Activated CD8-positive, alpha-beta T cell treated with anti-CD3 and anti-CD28 coated beads, Interleukin-2, amount 10 ng/mL, durations not matched to agents 7 days and 5 days (primary cell): ENCODE data around the gene ATP9B. TPM values are rescaled to one million over a fixed set of nuclear protein-coding genes. Genes with fewer than 3 reads are reported as not detected.

Source experiments
- ATAC-seq: fragments of 150-1000 bp; cut with Tn5 transposase; one replicate; pipeline ENCODE4 v1.10.0; 2021; ENCODE audit warnings: moderate library complexity
- CTCF ChIA-PET: fragments of 350-600 bp; sonication (Branson Sonifier 250); formaldehyde crosslinking; loops from one replicate; lab custom pipeline; 2021; ENCODE audit warnings: antibody characterized with exemption; lab: Charles Lee
- POLR2A ChIA-PET: fragments of 350-600 bp; sonication (Branson Sonifier 250); formaldehyde crosslinking; loops from one replicate; lab custom pipeline; 2021; ENCODE audit warnings: antibody characterized with exemption; lab: Charles Lee
- DNase-seq: peaks from one replicate; pipeline ENCODE4 v3.0.0-alpha.2; 2020
- H3K27ac Mint-ChIP-seq: one replicate; pipeline ENCODE4 v1.8.0; 2021; ENCODE audit warnings: mild to moderate bottlenecking, mixed read lengths
- H3K27me3 Mint-ChIP-seq: one replicate; pipeline ENCODE4 v1.8.0; 2021; ENCODE audit warnings: low read depth, mixed read lengths
- H3K36me3 Mint-ChIP-seq: one replicate; pipeline ENCODE4 v1.8.0; 2021; ENCODE audit warnings: low read depth, mixed read lengths
- H3K4me1 Mint-ChIP-seq: one replicate; pipeline ENCODE4 v1.8.0; 2021; ENCODE audit warnings: low read depth, mixed read lengths
- H3K4me3 Mint-ChIP-seq: one replicate; pipeline ENCODE4 v1.8.0; 2021; ENCODE audit warnings: mild to moderate bottlenecking, mixed read lengths
- H3K9me3 Mint-ChIP-seq: one replicate; pipeline ENCODE4 v1.8.0; 2022; ENCODE audit warnings: mixed read lengths; ENCODE audit not compliant: insufficient read depth
- total RNA-seq, 2 experiments: library from RNA; stranded (reverse); gene quantifications; one replicate each; pipeline ENCODE4 v1.2.3, GENCODE V29; 2021

ATP9B gene
- total RNA-seq, 2 experiments from 2014 or later: 24.8 to 27.3 TPM

DNA sequence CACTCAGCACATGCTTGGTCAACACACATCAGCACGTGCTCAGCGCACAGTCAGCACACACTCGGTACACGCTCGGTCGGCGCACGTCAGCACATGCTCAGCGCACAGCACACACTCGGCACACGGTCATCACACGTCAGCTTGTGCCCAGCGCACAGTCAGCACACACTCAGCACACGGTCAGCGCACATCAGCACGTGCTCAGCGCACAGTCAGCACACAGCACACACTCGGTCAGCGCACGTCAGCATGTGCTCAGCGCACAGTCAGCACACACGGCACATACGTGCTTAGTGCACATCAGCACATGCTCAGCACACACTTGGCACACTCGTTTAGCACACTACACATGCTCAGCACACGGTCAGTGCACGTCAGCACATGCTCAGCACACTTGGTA is 276.8 kb downstream of the ATP9B start:
- ATAC-seq (no peak), DNase-seq (no peak)
- CTCF ChIA-PET: no interaction called here
- Mint-ChIP-seq H3K36me3 (peaks cover 27% of the 10 kb centered on the region), H3K4me1 (peaks cover 4% of the 10 kb centered on the region), H3K27ac (no peak overlapping the region), H3K4me3 (no peak overlapping the region), H3K9me3 (no peaks in the 10 kb centered on the region), H3K27me3 (no peaks in the 10 kb centered on the region)
- POLR2A ChIA-PET: no interaction called here

DNA sequence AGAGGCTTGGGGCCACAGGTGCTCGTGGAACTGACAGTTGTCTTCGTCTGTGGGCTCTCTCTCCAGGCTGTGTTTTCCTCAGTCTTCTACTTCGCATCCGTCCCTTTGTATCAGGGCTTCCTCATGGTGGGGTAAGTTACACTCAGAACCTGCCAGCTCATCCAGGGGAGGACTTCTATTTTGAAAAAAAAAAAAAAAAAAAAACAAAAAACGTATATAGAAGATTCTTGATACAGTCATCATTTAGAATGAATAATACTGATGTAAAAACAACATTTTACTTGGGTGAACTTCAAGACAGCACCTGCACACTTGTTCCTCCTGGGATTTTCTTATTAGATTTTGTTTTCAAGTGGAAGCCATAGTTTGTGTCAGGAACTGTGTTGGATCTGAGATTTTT is 278.9 kb downstream of the ATP9B start:
- Mint-ChIP-seq H3K36me3 (peaks cover 23% of the 10 kb centered on the region), H3K9me3 (no peaks in the 10 kb centered on the region), H3K27ac (no peak overlapping the region), H3K27me3 (no peaks in the 10 kb centered on the region), H3K4me1 (peaks cover 4% of the 10 kb centered on the region), H3K4me3 (no peak overlapping the region)
- ChIA-PET CTCF (no interaction called here), POLR2A (no interaction called here)
- ATAC-seq (no peak), DNase-seq (no peak)

DNA sequence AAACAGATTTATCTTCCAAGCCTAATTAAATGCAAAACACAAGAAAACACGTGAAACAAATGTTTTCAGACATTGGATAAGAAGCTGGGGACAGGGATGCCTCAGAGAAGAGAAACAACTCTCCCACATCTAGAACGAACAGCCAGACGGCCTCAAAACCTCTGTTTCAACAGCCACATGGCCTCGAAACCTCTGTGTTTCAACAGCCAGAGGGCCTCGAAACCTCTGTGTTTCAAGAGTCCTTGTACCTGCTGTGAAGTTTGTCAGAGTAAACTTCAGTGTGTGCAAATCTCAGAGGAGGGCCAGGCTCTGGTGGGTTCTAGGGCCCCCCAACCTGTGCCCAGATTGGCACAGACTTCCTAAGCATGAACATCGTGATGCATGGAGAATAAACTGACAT is 283.2 kb downstream of the ATP9B start:
- Mint-ChIP-seq H3K9me3 (no peaks in the 10 kb centered on the region), H3K36me3 (peaks cover 4% of the 10 kb centered on the region), H3K27ac (no peak overlapping the region), H3K27me3 (no peaks in the 10 kb centered on the region), H3K4me3 (no peak overlapping the region), H3K4me1 (peaks cover 4% of the 10 kb centered on the region)
- no peak for DNase-seq
- ChIA-PET CTCF (no interaction called here), POLR2A (no interaction called here)
- no peak for ATAC-seq

DNA sequence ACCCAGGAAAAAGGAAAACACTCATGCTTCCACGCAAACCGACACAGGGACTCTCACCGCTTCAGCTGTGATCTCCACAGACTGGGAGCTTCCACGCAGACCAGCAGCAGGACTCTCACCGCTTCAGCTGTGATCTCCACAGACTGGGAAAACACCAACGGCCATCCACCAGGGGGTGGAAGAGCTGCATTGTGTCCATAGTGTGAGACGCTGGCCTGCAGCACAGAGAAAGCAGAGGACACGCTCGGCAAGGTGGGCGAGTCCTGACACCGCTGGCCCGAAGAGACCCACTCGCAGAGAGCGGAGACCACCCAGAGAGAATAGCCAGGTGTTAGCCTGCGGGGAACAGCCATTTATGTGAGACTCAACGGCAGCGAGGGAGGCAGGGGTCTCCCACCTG is 284.1 kb downstream of the ATP9B start:
- ATAC-seq (no peak), DNase-seq (no peak)
- peaks cover 3% of the 10 kb centered on the region for H3K4me1 Mint-ChIP-seq
- no peaks in the 10 kb centered on the region for H3K9me3 Mint-ChIP-seq
- no peak overlapping the region for H3K4me3 Mint-ChIP-seq
- H3K27ac Mint-ChIP-seq: no peak overlapping the region
- H3K36me3 Mint-ChIP-seq: peaks cover 3% of the 10 kb centered on the region
- ChIA-PET CTCF (no interaction called here), POLR2A (no interaction called here)
- H3K27me3 Mint-ChIP-seq: no peaks in the 10 kb centered on the region

DNA sequence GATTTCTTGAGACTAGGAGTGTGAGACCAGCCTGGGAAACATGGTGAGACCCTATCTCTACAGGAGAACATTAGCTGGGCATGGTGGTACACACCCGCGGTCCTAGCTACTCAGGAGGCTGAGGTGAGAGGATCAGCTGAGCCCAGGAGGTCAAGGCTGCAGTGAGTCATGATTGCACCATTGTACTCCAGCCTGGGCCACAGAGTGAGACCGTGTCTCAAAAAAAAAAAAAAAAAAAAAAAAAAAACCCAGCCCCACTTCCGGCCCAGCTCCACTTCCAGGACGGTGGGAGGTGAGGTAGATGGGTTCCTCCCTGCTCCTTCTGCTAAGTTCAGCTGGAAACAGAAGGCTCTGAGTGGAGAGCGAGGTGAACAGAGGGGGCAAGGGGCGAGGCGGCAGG is 285.2 kb downstream of the ATP9B start:
- DNase-seq (no peak), ATAC-seq (no peak)
- Mint-ChIP-seq H3K27ac (no peak overlapping the region), H3K9me3 (no peaks in the 10 kb centered on the region), H3K27me3 (no peaks in the 10 kb centered on the region), H3K36me3 (peaks cover 3% of the 10 kb centered on the region), H3K4me3 (no peak overlapping the region), H3K4me1 (no peaks in the 10 kb centered on the region)
- CTCF ChIA-PET: no interaction called here
- POLR2A ChIA-PET: no interaction called here

DNA sequence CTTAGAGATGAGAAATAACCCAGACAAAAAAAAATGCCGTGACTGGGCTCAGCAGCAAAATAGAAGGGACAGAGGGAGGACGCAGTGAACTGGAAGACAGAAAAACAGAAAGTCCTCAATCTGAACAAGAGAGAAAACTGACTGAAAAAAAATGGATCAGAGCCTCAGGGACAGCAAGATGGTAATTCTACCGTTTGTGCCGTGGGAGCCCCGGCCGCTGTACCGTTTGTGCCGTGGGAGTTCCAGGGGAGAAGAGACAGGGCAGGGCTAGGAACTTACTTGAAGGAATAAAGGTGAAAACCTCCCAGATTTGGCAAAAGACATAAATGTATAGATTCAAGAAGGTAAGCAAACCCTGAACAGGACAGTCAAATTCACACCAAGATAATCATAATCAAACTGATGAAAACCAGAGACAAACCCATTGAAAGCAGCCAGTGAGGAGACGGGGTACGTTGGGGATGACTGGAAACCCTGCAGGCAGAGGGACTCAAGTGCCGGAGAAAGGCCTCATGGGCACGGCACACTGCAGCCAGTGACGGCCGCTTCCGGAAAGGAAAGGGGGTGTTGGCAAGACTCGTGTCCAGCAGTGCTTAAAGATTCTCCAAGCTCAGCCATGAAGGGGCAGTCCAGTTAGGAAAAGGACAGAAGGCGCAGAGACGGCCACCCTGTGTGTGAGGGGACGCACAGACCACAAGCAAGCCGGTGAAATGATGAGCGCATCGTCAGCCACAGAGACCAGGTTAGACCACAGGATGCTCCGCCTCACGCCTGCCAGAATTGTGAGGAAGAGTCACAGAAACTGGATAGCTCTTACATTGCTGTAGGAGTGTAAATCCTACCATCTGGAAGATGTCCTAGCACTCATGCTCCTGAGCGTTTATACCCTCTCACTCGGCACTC is 286.5 kb downstream of the ATP9B start:
- DNase-seq (no peak), ATAC-seq (no peak)
- ChIA-PET POLR2A (no interaction called here), CTCF (no interaction called here)
- Mint-ChIP-seq H3K4me1 (no peaks in the 10 kb centered on the region), H3K4me3 (no peak overlapping the region), H3K36me3 (peaks cover 4% of the 10 kb centered on the region), H3K9me3 (no peaks in the 10 kb centered on the region), H3K27ac (no peak overlapping the region), H3K27me3 (no peaks in the 10 kb centered on the region)

DNA sequence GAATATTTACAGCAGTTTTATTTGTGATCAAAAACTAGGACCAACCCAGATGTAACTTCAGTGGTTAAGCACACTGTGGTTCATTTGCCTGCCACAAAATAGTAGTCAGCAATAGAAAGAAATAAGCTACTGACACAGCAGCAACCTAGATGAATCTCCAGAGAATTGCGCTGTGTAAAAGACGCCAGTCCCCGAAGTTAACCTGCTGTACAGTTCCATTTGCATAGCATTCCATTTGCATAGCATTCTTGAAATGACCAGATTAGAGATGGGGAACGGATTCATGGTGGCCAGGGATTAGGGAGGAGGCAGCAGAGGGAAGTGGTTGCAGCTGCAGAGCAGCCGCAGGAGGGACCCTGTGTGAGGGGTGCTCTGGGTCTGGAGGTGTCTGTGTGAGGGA is 287.2 kb downstream of the ATP9B start:
- H3K27me3 Mint-ChIP-seq: no peaks in the 10 kb centered on the region
- no peak for DNase-seq
- H3K36me3 Mint-ChIP-seq: peaks cover 5% of the 10 kb centered on the region
- H3K4me3 Mint-ChIP-seq: no peak overlapping the region
- CTCF ChIA-PET: no interaction called here
- no peaks in the 10 kb centered on the region for H3K4me1 Mint-ChIP-seq
- POLR2A ChIA-PET: no interaction called here
- H3K27ac Mint-ChIP-seq: no peak overlapping the region
- ATAC-seq: no peak
- no peaks in the 10 kb centered on the region for H3K9me3 Mint-ChIP-seq

DNA sequence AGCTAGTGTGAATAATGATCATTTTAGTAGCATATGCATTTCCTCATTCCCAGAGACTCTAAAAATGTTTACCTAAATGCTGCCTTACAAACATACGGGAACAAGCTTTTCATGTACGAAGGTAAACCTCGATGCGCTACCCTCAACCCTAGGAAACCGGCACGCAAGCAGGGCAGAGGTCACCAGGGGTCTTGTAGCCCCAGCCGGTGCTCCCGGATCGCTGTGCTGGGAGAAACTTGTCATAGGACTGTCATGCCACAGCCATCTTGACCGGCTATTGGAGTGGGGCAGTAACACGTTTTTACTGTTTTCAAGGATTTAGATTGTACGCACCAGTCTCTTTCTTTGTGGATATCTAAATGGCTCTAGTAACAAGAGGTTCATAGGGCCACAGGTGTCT is 291.7 kb downstream of the ATP9B start:
- no peak overlapping the region for H3K27ac Mint-ChIP-seq
- ATAC-seq (no peak), DNase-seq (no peak)
- no peaks in the 10 kb centered on the region for H3K27me3 Mint-ChIP-seq
- CTCF ChIA-PET: no interaction called here
- no peaks in the 10 kb centered on the region for H3K9me3 Mint-ChIP-seq
- no peaks in the 10 kb centered on the region for H3K4me1 Mint-ChIP-seq
- POLR2A ChIA-PET: no interaction called here
- no peak overlapping the region for H3K4me3 Mint-ChIP-seq
- H3K36me3 Mint-ChIP-seq: peaks cover 11% of the 10 kb centered on the region

DNA sequence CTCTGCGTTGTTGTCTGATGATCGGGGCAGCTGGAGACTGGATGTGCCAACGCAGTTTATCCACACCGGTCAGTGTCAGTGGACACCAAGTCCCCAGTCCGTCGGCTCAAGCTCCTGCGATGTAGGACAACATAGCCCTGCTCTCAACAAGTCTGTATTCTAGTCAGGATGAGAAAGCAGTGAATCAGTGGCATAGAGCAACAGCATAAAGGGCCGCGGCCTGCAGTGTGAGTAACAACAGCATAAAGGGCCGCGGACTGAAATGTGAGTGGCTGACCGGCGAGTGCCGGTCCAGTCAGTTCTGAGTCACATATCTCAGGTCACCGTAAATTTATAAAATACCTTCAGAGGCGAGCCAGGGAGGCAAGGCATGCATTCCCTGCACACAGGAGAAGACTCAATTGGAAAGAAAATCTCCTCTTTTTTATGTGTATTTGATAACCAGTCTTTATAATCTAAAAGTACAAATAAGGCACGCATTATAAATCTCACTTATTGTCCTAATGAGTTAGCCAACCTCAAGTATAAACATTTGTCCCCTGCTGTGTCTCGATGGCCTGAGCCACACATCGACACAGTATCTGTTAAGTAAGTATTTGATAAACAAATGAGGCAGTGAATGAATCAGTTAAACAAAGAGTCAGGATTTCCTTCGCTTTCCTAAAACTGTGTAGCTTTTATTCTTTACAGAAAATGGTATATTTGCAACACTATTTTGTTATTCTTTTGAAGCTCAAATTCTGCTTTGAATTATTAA is 292.8 kb downstream of the ATP9B start:
- Mint-ChIP-seq H3K27ac (no peak overlapping the region), H3K27me3 (no peaks in the 10 kb centered on the region), H3K4me1 (no peaks in the 10 kb centered on the region), H3K9me3 (no peaks in the 10 kb centered on the region), H3K4me3 (no peak overlapping the region), H3K36me3 (peaks cover 11% of the 10 kb centered on the region)
- CTCF ChIA-PET: no interaction called here
- no peak for ATAC-seq
- no peak for DNase-seq
- POLR2A ChIA-PET: no interaction called here

DNA sequence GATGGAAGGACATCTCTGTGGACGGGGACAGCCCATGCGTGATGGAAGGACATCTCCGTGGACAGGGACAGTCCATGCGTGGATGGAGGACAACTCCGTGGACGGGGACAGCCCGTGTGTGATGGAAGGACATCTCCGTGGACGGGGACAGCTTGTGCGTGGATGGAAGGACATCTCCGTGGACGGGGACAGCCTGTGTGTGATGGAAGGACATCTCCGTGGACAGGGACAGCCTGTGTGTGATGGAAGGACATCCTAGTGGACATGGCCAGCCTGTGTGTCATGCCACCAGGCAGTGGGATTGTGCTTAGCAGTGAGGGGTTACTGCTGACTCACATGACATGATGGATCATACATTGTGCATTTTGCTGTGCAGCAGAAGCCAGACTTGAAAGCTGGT is 296.5 kb downstream of the ATP9B start:
- Mint-ChIP-seq H3K36me3 (peaks cover 19% of the 10 kb centered on the region), H3K27ac (no peak overlapping the region), H3K4me1 (peaks cover 18% of the 10 kb centered on the region), H3K4me3 (no peak overlapping the region), H3K9me3 (no peaks in the 10 kb centered on the region), H3K27me3 (no peaks in the 10 kb centered on the region)
- ChIA-PET CTCF (no interaction called here), POLR2A (no interaction called here)
- DNase-seq (no peak), ATAC-seq (no peak)

DNA sequence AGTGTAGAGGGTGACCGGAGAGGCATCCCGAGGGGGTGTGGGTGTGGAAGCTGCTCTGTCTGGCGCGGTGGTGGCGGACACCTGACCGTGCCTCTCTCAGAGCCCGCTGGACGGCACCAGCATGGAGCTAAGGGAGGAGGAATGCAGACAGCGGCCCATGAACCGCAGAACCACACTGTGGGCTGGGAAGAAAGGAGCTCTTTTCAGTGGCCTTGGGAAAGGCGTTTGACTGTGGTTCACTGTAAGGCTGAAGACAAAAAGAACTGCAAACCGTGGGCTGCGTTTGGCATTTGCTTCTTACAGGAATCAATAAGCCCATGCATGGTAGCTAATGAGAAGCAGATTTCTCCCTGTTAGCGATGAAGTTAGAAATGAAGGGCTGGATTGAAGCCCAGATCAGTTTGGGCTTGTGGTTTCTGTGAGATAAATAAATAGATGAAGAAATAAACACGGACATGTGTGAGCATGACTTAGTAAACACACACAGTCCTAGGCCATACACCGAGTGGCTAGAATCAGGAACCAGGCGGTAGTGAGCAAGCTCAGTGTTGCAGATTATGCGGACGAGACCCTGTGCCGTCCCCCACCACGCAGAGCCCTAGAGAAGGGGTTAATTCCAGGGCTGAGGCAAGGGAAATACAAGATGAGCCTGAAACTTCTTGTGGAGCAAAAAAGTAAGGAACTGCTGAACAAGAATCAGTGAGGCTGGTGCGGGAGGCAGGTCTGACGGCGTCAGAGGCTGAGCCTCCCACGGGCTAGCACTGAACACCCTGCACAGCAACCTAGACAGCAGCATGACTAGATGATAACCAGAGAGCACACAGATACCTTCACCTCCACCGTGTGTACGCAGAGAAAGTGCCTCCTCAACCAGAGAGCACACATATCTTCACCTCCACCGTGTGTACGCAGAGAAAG is 297.2 kb downstream of the ATP9B start:
- no peak for DNase-seq
- Mint-ChIP-seq H3K4me3 (no peak overlapping the region), H3K36me3 (peaks cover 18% of the 10 kb centered on the region), H3K27ac (no peak overlapping the region), H3K9me3 (no peaks in the 10 kb centered on the region), H3K4me1 (peaks cover 24% of the 10 kb centered on the region), H3K27me3 (no peaks in the 10 kb centered on the region)
- ATAC-seq: no peak
- ChIA-PET POLR2A (no interaction called here), CTCF (no interaction called here)
